HG02840 (cell line): Measurements from ENCODE around the gene SLC47A1.
"Not testable (repeated sequence)": the region's sequence is repeated elsewhere in the genome, so short reads cannot be mapped to it uniquely, and the experiment has no call there.

Experiments
- ATAC-seq: cut with Tn5 transposase; IDR thresholded peaks from one replicate; pipeline ENCODE4 v1.9.1; 2021; ENCODE audit warnings: mild to moderate bottlenecking, moderate library complexity, moderate number of reproducible peaks; ENCODE audit not compliant: unreplicated experiment, low FRiP score

The SLC47A1 gene

DNA sequence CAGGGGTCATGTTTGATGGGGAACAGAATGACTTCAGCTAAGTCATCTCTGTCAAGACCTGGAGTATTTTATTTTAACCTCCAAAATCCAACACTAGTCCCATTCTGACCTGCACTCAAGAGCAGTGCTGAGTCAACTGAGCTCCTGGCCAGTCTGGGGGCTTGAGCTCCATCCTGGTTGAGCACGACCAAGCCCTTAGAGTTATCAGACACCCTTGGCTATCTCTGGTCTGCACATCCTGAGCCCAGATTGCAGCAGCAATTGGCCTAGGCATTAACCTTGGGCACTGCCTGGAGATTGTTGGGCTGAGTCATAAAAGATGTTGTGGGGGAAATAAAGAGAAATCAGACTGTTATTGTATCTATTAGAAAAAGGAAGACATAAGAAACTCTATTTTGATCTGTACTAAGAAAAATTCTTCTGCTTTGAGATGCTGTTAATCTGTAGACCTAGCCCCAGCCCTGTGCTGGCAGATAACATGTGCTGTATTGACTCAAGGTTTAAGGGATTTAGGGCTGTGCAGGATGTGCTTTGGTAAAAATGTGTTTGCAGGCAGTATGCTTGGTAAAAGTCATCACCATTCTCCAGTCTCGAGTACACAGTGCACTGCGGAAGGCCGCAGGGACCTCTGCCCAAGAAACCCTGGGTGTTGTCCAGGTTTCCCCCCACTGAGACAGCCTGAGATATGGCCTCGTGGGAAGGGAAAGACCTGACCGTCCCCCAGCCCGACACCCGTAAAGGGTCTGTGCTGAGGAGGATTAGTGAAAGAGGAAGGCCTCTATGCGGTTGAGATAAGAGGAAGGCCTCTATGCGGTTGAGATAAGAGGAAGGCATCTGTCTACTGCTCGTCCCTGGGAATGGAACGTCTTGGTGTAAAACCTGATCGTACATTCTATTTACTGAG lies 14.0 kb upstream of the SLC47A1 start:
- ATAC-seq, result not testable (repeated sequence)

DNA sequence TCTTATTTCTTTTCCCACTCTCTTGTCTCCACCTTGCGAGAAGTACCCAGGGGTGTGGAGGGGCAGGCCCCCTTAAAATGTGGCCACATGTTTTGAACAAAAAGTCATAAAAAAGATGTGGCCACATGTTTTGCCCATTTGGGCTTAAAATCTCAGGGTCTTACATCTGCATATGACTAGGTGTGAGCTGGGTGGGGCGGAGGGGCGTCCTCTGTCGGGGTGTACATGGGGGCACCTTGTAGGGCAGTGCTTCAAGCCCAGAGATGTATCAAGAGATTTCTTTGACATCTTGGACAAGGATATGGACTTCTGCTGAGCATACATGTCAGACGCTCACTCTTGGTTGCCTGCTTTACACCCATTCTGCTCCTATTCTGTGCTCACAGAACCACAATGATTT lies 13.0 kb upstream of the SLC47A1 start:
- ATAC-seq, result no peak

DNA sequence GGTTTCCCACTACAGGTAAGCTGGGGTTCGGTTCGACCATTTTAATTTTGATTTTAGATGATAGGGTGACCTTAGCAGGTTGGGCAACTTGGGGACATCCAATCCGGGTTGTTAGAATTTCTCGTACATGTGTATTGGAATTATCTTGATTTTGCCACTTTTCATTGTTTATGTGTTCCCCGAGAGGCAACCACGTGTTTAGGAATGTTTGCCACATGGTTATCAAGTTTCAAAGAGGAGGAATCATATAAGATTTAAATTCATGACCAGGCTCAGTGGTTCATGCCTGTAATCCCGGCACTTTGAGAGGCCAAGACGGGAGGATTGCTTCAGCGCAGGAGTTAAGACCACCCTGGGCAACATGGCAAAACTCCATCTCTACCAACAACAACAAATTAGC lies 10.0 kb upstream of the SLC47A1 start:
- no peak for ATAC-seq

DNA sequence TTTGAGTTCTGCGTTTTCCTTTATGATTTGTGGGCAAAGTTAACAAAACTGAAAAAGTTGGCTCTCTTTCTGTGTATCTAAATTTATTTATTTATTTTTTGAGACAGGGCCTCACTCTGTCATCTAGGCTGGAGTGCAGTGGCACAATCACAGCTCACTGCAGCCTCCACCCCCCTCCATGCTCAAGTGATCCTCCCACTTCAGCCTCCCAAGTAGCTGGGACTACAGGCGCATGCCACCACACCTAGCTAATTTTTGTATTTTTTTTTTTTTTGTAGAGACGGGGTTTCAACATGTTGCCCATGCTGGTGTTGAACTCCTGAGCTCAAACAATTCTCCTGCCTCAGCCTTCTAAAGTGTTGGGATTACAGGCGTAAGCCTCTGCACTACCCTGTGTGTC lies 6.7 kb upstream of the SLC47A1 start:
- not testable (repeated sequence) for ATAC-seq

DNA sequence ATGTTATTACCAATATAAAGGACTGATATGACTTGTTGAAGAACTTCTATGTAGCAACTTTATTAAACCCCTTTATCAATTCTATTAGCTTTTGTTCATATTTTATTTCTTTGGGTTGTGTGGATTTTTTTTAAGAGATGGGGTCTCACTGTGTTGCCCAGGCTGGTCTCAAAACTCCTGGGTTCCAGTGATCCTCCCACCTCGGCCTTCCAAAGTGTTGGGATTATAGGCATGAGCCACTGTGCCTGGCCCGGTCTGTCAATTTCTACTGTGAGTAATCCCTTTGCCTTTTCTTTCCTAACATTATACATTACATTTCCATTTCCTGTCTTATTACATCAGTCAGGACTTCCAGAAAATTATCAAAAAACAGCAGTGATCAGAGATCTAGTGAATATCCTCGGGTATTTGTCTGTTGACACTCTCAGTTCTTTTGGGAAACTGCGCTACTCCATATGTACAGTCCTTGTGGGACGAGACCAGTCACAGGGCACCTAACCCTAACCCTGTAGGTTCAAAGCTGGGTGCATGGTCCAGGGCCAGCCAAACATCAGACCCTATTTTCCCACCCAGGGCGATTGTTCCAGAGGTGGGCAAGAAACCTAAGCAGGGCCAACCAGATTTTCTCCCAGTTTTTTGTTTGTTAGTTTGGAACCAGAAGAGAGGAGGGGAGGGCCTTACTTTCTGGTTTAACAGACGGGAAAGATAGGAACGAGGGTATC lies 1.7 kb upstream of the SLC47A1 start:
- no peak for ATAC-seq

DNA sequence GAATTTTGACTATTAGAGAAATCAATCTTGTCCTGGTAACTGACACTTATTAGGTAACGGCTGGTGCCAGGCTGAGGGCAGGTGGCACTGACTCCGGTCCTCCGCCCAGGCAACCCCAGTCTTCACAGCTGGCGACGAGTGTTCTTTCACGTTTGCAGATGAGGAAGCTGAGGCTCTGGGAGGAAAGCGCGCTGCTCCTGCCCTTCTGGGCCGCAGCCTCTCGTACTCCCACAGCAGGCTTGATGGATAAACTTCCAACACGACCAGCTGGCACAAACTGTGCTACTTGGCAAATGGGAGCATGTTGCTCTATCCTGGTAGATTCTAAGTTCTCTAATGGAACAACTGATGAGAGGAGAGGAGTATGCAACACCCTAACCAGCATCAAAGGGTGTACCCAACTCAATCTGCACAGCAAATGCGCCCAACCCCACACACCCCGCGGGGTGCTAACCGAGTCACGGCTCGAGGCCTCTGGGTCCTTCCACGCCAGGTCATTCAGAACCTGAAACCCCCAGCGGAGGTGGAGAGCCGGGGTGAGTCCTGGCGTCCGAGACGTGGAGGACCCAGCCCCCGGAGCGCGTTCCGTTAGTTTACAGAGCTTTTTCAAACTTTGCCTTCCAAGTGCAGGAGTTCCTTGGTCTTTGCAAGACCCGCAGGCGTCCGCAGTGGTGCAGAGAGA lies 477 bp upstream of the SLC47A1 start:
- ATAC-seq, result no peak

DNA sequence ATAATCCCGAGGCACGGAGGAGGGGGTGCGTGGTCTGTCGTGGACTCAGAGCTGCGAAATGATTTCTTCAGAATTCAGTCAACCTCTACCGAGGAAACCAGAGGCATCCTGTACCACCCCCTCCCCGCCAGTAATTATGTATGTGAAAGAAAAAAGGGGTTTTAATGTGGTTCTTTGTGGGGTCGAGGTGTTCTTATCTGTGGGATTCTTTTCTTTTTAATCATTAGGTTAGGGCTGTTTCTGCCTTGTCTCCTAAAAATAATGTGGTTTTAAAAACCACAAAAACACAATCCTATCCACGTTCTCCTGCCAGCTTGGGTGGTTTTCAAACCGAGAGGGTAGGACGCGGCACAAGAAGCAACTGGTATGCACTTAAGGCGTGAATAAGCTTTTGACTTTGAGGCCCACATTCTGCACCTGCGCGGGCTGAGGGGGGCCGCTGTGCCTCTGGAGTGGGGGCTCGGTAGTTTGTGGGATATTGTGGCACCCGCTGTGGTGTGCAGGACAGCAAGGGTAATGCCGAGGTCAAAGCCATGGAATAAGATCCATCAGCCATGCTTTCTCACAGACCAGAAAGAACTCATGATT lies 1.0 kb downstream of the SLC47A1 start:
- no peak for ATAC-seq

DNA sequence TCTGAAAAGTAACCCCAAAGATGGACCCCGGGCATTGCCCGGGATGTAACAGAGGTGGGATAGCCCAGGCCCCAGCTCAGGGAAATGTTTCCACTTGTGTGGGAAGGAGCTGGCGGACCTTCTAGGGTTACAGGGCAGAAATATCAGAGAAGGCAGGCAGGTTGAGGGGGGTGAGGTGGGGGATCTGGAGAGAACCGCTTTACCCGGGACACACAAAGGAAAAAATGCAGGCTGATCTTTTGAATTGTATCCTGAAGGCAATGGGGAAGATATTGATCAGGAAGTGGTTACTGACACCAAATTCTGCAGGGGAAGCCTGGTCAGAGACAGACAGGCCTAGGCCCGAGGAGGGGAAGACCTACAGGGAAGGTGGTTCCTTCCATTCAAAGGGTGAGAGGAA lies 3.5 kb downstream of the SLC47A1 start:
- ATAC-seq, result no peak

DNA sequence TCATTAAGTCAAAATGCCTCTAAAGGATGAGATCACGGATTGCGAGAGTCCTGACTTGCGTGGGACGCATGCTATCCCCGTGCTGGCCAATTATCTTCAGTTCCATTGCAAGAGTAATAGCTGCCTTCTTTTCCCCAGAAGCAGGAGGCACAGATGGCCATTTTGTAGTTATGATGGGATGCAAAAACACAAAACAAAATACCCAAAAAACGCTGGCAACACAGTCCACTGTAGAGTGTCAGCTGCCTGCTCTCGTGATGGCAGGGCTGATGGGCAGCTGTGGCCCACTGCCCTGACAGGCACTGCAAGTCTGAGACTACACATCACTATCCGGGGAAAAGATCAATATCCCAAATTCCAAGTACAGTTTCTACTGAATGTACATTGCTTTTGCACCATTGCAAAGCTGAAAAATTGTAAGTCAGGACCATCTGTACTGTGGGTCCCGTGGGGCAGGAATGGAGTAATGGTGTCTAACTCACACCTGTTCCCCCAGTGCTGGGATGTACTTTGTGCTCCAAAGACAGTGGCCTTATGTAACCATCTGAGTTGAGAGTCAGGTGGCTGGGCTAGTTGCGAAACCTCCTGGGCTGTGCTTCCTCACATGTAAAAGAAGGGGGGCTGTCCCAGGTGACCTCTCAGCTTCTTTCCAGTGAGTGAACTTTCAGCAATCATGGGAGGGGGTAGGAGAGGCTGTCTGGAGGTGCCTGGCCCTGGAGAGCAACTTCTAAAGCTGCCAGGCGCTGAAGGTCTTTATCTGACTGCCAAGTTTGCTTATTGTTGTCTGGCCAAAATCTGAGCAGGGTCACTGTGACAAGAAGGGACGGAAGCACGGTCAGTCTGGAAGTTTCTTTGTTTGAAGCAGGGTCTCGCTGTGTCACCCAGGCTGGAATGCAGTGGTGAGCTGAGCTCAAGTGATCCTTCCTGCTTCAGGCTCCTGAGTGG lies 4.7 kb downstream of the SLC47A1 start:
- no peak for ATAC-seq

DNA sequence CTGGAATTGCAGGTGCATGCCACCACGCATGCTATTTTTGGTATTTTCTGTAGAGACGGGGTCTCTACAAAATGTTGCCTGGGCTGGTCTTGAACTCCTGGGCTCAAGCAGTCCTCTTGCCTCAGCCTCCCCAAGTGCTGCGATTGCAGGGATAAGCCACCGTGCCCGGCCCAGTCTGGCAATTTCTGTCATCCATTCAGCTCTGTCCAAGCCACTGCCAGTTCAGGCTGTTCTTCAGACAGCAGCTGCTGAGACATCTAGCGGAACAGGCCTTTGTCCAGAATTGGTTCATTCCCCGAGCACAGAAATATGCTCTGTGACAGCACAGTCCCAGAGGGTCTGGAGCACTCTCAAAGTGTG lies 5.4 kb downstream of the SLC47A1 start:
- ATAC-seq, result no peak

DNA sequence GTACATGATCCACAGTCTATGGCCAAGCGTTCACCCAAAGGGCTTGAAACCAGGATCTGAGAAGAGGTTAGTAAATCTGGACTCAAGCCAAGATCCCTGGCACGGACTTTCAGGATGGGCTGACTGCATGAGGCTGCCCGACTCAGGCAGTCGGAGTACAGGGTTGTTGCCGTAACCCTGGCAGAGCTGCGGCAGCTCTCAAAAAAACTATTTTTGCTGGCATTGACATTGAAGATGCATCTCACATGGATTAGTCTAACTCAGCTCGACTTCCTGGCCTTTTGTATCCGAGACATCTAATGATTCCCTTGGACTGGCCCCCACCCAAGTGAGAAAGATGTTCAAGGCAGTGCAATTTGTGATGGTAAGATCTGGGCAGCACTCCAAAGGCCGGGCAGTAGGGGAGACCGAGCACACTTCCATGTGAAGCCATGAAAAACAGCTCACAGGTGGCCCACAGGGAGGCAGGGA lies 6.2 kb downstream of the SLC47A1 start:
- ATAC-seq, result no peak

DNA sequence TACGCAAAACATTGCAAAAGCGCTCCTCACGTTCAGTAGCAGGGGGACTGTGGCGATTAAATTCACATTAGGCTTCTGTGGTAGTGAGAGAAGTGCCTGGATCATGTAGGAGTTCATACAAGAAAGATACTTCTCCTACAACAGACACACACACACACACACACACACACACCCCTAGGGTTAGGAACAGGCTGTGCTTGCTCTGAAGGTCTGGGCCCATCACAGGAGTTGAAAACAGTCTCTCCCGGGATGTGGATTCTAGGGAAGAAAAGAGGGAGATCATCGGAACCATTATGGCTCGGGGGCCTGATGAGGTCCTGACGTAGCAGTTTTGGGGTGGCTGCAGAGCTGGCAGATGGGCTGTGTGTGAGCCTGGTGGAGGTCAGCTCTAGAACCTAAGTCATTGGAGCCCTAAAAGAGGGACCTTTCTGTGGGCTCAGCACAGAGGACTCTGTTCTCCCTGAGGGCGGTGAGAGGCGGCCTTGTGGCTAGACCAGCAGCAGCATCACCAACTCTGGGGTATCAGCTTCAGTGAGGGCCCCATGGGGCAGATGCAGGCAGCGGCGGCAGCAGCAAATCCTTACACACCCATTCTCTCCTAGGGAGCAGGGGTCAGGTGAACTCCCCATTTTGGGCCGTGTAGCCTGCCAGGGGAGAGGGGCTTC lies 7.2 kb downstream of the SLC47A1 start:
- ATAC-seq, result no peak

DNA sequence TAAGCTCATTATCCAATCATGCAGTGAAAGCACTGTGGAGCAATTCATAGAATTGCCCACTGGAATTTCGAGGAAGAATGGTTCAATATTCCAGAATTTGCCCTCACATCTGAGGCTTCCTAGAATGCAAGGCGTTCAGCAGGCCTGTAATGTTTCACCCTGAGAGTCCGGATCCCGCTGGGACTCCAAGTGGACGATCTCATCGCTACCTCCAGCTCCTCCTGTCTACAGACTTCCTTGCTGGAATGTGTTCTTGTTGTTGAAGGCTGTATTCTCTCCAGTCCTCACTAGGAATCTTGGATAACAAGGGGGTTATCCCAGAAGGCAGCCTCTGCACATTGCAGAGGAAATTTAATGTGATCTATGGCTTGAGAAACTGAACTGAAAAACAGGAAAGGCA lies 7.8 kb downstream of the SLC47A1 start:
- ATAC-seq, result no peak

DNA sequence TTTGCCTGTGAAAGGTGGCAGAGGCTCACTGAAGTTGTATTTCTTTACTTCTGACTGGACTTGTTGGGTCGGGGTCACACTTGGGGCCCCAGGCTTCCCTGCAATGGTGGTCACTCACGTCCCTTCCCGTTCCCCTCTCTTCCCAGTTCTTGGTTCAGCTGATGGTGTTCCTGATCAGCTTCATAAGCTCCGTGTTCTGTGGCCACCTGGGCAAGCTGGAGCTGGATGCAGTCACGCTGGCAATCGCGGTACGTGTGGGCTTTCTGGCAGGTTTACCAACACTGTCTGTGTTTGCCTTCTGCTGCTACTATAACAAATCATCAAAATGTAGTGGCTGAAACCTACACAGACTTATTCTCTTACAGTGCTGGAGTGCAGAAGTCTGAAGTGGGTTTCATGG lies 8.6 kb downstream of the SLC47A1 start:
- no peak for ATAC-seq

DNA sequence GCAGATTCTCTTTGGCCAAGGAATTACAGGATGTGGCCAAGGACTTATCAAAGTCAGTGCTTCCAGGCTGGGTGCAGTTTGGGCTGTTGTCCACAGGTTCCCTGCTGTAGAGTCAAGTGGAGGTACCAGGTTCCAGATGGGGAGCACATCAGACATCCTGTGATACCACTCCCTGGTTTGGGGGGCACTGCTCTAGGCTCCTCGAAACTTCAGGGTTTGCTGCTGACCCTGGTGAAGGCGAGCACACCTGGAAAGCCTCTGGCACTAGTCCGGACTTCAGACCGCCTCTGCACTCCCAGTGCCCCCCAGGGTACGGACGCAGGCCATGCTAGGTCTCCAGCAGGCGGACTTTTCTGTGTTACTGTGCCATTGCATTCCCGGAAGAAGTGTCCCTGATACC lies 10.7 kb downstream of the SLC47A1 start:
- no peak for ATAC-seq

DNA sequence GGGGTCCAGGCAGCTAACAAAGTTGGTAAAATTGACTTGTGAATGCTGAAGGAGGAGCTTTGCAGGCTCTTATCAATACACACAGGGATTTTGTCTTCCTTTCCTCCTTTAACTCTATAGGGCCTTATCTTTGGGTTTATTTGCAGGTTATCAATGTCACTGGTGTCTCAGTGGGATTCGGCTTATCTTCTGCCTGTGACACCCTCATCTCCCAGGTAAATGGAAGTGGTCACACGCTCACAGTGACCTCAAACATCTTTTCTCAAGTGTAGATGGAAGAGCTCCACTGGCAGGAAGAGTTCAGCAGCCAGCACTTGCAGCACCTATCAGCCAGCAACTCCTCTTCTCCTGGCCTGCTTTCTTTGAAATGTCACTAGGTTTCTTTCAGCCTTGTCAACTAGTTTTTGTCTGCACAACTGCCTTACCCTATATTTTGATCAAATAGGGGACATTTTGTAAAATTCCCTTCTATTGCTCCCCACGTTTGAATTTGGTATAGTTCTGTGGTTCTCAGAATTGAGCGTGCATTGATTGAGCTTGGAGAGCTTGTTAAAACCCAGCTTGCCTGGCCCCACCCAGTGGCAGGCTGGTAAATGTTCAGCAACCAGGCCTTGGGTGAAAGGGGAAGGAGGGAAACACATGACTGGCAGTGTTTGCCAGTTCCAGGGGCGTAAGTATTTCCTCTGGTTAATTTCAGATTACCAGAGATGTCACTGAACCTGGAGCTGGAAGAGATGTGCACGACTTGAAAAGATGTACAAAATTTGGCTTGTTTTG lies 12.8 kb downstream of the SLC47A1 start:
- no peak for ATAC-seq

DNA sequence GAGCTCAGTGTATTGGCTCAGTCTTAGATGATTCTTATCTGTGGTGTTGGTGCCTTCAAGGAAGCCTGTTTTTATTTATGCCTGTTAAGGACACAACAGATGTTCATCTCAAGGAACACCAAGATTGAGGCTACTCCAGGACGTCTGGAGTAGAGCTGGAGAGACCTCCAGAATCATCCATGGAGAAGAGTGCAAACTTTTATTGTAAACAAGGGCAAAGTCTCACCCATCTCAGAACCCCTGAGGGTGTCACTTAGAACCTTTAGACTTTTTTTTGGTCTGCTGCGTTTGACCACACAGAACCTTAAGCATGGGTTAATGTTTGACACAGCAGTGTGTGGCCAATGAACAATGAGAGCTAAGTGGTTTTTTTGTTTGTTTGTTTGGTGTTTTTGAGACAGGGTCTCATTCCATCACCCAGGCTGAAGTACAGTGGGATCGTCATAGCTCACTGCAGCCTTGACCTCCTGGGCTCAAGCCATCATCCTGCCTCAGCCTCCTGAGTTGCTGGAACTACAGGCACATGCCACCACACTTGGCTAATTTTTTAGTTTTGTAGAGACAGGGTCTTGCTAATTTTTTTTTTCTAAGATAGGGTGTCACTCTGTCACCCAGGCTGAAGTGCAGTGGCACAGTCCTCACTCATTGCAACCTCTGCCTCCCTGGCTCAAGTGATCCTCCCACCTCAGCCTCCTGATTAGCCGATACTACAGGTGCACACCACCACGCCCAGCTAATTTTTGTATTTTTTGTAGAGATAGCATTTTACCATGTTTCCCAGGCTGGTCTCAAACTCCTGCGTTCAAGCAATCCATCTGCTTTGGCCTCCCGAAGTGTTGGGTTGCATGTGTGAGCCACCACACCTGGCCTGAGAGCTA lies 16.3 kb downstream of the SLC47A1 start:
- ATAC-seq, result no peak

DNA sequence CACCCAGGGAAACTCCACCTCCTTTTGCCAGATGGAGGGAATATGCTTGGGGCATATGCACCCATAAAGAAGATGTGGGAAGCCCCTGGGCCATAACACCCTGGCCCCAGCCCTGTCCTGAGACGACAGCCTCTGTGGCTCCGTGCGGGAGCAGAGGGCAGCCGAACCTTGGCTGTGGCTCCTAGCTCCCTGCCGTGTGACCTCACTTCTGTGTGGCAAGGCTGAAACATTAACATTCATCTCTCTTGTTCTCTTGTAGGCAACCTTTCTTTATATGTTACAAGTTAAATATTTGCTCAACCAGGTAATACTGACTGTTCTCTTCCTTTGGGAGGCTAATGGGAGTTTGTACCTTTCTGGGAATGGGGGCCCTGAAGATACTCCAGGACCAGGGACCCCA lies 17.5 kb downstream of the SLC47A1 start:
- no peak for ATAC-seq
